ENCODE measurements around the gene SLC11A1.

The SLC11A1 gene

GRCh38 chr2:218393750-218394290, 11.7 kb downstream of the SLC11A1 start:
- DNase-seq (ENCODE audit: low read depth) = no peak

GRCh38 chr2:218394298-218395089, 12.4 kb downstream of the SLC11A1 start:
- DNase-seq (ENCODE audit: low read depth) = no peak

DNA sequence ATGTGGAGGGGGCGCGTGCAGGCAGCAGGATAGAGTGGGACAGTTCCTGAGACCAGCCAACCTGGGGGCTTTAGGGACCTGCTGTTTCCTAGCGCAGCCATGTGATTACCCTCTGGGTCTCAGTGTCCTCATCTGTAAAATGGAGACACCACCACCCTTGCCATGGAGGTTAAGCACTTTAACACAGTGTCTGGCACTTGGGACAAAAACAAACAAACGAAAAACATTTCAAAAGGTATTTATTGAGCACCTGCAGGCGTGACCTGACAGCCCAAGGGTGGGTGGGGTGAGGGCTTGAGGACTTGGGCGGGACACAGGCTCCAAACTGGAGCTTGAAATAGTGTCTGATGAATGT, 13.0 kb downstream of the SLC11A1 start:
- DNase-seq (ENCODE audit: low read depth) = no peak

DNA sequence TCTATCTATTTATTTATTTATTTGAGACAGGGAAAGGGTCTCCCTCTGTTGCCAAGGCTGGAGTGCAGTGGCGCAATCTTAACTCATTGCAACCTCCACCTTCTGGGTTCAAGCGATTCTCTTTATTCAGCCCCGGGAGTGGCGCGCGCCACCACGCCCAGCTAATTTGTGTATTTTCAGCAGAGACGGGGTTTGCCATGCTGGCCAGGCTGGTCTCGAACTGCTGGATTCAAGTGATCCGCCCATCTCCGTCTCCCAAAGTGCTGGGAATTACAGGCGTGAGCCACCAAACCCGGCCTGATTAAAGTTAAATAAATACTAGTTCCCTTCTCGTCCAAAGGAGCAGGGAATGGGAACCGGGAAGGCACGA, 13.4 kb downstream of the SLC11A1 start:
- DNase-seq (ENCODE audit: low read depth) = no peak

- peak; percentile 92 for DNase-seq (ENCODE audit: low read depth)
Measured at GRCh38 chr2:218395826-218396687, 14.0 kb downstream of the SLC11A1 start.

DNA sequence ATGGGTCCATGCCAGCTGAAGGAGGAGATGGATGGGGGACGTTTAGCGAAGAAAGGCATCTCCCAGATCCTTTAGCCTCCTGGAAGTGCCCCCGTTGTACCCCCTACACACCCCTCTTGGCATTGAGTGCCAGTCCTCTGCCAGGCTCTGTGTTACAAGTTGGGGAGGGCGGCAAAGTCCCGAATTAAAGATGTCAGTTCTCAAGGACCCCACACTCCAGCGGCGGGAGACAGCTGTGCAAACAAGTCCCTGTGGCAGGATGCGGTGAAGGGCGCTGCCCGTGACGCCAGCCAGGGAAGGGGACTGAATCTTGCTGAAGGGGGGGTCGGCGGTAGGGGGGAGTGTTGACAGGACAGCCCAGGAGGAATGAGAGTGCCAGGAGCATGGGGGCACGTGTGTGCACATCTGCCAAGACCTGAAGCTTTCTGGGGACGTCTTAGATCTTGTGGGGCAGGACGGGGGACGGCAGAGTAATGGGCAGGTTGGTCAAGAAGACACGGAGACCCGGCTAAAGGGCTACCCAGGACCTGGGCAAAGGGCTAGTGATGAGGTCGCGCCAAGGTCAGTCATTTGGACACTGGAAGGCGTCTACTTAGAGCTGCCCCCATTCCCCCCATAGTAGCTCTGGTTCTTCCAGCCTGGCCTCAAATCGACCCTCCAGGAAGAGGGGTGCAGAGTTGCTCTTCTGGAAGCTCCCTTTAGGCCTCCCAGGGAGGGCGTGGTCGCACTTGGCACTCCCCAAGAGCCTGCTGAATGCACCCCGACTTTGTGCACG, 14.8 kb downstream of the SLC11A1 start:
- peak; percentile 71 for DNase-seq (ENCODE audit: low read depth)

GRCh38 chr2:218397463-218397819, 15.4 kb downstream of the SLC11A1 start:
- DNase-seq (ENCODE audit: low read depth) = no peak

GRCh38 chr2:218397820-218398436, 15.9 kb downstream of the SLC11A1 start:
- DNase-seq (ENCODE audit: low read depth) = peak; percentile 48

GRCh38 chr2:218398437-218399390, 16.6 kb downstream of the SLC11A1 start:
- peak; percentile 57 for DNase-seq (ENCODE audit: low read depth)

DNA sequence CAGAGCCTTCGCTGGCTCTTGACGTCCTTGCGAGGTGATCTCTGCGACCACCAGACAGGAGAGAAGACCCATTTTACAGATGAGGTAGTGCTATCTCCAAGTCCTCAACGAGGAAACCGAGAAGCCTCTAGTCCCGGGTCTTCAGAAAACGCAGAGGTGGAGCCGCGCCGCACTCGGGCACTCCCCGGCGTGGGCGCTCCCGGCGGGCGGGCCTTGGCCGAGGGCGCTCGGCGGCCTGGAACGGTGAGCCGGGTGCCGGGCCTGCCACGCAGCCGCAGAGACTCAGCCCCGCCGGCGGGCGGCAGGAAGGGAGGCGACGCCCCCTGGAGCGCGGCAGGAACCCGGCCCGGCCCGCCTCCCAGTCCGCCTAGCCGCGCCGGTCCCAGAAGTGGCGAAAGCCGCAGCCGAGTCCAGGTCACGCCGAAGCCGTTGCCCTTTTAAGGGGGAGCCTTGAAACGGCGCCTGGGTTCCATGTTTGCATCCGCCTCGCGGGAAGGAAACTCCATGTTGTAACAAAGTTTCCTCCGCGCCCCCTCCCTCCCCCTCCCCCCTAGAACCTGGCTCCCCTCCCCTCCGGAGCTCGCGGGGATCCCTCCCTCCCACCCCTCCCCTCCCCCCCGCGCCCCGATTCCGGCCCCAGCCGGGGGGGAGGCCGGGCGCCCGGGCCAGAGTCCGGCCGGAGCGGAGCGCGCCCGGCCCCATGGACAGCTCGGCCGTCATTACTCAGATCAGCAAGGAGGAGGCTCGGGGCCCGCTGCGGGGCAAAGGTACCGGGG, 17.5 kb downstream of the SLC11A1 start, which contains the start of gene CTDSP1:
TSS of gene CTDSP1 (plus strand) at position 478 of the 776 bp plus-strand sequence. CDS start at position 701, 223 bp downstream.
- DNase-seq (ENCODE audit: low read depth) = peak; percentile 84

DNA sequence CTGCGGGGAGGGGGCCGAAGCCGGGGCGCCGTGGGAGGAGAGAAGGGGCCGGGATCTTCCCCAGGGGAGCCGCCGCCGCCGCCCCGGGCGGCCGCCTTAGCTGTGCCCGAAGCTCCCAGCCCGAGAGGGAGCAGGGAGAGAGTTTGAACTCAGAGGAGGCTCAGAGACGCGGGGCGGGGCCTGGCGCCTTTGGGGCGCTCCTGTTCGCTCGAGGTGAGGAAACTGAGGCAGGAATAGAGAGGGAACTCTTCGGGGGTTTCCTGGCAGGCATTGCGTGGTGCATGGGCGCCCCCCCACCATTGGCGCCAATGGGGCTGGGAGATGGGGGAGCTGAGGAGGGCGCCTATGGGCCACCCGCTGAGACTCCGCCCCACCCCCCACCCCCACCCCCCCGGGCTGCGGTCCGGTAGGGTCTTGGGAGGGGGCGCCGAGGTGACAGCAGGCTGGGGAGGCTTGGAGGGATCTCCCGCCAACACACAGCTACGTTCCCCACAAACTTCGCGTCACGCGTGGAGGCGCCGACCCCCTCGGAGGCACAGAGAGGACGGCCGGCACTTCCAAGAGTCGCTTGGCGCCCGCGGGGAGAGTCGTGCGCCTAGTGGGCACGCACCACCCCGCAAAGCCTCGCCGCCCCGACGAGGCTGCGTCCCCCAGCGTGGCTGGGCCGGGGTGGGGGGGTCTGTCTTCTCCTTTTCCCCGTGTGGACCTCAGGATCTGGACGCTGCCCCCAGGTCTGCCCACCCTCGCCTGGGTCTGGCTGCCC, 18.3 kb downstream of the SLC11A1 start:
- peak; percentile 32 for DNase-seq (ENCODE audit: low read depth)

DNA sequence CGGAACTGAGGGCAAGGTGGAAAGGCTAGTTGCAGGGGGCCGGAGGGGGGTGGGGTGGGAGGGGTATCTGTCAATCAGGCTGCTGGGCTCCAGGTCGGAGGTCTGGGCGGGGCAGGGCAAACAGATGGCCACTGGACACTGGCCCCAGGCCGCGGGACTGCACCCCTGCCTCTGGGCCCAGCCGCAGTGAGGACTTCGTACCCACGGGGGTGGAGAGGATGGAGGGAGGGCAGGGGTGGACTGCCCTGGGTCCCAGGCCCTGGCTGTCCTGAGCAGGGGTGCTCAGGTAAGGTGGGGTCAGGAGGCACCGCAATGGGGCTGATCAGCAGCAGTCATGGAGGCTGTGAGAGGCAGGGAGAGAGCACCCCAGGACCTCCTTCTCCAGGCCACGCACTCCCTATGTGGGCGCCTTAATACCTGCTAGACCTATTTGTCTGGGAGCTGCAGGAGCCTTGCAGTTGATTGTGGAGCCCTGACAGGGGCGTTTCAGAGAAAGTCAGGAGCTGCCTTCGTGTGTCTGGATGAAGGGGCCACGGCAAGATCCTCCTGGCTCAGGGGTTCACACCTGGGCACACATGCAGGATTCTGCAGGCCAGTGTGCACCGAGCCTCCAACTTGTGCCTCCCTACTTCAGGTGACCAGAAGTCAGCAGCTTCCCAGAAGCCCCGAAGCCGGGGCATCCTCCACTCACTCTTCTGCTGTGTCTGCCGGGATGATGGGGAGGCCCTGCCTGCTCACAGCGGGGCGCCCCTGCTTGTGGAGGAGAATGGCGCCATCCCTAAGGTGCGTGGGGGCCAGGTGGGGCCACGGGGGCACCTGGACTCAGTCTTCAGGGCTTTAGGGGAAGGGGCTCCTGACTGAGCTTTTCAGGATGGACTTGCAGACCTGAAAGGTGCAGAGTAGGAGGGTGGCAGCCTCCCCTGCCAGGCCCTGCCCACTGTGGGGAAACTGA, 19.1 kb downstream of the SLC11A1 start:
- no peak for DNase-seq (ENCODE audit: low read depth)

GRCh38 chr2:218401890-218402289, 19.8 kb downstream of the SLC11A1 start:
- DNase-seq (ENCODE audit: low read depth) = no peak

DNA sequence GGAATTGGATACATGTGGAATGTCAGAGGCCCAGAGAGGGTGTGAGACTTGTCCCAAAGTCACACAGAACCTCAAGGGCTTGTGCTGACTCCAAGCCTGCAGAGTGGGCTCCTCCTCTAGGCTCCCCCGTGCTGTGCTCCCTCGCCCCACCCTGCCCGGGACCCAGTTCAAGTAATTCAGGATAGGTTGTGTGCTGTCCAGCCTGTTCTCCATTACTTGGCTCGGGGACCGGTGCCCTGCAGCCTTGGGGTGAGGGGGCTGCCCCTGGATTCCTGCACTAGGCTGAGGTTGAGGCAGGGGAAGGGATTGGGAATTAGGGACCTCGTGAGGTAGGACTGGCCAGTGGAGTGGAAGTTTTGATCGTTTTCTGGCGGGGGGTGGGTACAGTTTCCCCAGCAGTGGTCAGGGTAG, 20.4 kb downstream of the SLC11A1 start:
- no peak for DNase-seq (ENCODE audit: low read depth)

DNA sequence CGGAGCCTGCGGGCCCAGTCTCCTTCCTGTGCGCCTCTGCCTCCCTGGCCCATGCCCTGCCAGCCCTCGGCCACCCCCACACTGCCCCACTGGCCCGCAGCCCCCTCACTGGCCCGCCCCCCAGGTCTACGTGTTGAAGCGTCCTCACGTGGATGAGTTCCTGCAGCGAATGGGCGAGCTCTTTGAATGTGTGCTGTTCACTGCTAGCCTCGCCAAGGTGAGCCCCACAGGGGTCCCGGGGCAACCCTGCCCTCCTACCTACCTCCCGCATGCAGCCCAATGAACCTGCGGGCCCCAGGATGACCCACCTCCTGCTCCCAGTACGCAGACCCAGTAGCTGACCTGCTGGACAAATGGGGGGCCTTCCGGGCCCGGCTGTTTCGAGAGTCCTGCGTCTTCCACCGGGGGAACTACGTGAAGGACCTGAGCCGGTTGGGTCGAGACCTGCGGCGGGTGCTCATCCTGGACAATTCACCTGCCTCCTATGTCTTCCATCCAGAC, 20.9 kb downstream of the SLC11A1 start:
- no peak for DNase-seq (ENCODE audit: low read depth)

DNA sequence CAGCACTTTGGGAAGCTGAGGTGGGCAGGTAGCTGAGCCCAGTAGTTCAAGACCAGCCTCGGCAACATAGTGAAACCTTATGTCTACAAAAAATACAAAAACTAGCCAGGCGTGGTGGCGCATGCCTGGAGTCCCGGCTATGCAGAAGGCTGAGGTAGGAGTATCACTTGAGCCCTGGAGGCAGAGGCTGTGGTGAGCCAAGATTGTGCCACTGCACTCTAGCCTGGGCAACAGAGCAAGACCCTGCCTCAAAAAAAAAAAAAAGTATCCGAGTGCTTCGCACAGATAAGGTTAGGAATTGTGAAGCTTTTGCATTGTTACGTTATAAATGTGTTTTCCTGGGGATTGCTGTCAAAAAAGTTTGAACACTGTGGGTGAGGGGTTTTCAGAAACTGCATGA, 21.7 kb downstream of the SLC11A1 start:
- no peak for DNase-seq (ENCODE audit: low read depth)

DNA sequence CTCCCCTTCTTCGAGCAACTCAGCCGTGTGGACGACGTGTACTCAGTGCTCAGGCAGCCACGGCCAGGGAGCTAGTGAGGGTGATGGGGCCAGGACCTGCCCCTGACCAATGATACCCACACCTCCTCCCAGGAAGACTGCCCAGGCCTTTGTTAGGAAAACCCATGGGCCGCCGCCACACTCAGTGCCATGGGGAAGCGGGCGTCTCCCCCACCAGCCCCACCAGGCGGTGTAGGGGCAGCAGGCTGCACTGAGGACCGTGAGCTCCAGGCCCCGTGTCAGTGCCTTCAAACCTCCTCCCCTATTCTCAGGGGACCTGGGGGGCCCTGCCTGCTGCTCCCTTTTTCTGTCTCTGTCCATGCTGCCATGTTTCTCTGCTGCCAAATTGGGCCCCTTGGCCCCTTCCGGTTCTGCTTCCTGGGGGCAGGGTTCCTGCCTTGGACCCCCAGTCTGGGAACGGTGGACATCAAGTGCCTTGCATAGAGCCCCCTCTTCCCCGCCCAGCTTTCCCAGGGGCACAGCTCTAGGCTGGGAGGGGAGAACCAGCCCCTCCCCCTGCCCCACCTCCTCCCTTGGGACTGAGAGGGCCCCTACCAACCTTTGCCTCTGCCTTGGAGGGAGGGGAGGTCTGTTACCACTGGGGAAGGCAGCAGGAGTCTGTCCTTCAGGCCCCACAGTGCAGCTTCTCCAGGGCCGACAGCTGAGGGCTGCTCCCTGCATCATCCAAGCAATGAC, 22.4 kb downstream of the SLC11A1 start:
- DNase-seq (ENCODE audit: low read depth) = no peak
